ENCODE measurements around the gene TBCD.
A peak's percentile ranks its signal among the peaks of the same experiment; 100 is the strongest.

The TBCD gene

GRCh38 chr17:82872591-82873520, 121.0 kb downstream of the TBCD start:
- no peak for DNase-seq

GRCh38 chr17:82873521-82873920, 121.7 kb downstream of the TBCD start:
- no peak for DNase-seq

GRCh38 chr17:82874011-82874835, 122.4 kb downstream of the TBCD start:
- DNase-seq: no peak

GRCh38 chr17:82875407-82875856, 123.6 kb downstream of the TBCD start:
- DNase-seq: no peak

GRCh38 chr17:82876149-82876548, 124.3 kb downstream of the TBCD start:
- no peak for DNase-seq

GRCh38 chr17:82876602-82877379, 124.9 kb downstream of the TBCD start:
- no peak for DNase-seq

- DNase-seq: no peak
These were observed 126.7 kb downstream of the TBCD start for GRCh38 chr17:82878527-82878926.

- no peak for DNase-seq
These were observed 127.4 kb downstream of the TBCD start for GRCh38 chr17:82879241-82879640.

- DNase-seq: no peak
These were observed 128.9 kb downstream of the TBCD start for GRCh38 chr17:82880620-82881323.

GRCh38 chr17:82881324-82881823, 129.5 kb downstream of the TBCD start:
- DNase-seq: no peak

- no peak for DNase-seq
These were observed 130.2 kb downstream of the TBCD start for GRCh38 chr17:82881900-82882714.

GRCh38 chr17:82882715-82883418, 131.0 kb downstream of the TBCD start:
- peak; percentile 91 for DNase-seq

- DNase-seq: peak; percentile 42
These were observed 131.7 kb downstream of the TBCD start for GRCh38 chr17:82883419-82884031.

GRCh38 chr17:82884341-82884969, 132.6 kb downstream of the TBCD start:
- no peak for DNase-seq

- peak; percentile 35 for DNase-seq
These were observed 133.1 kb downstream of the TBCD start for GRCh38 chr17:82884970-82885353.

GRCh38 chr17:82887255-82888164, 135.6 kb downstream of the TBCD start:
- no peak for DNase-seq

GRCh38 chr17:82888583-82889495, 137.0 kb downstream of the TBCD start:
- no peak for DNase-seq
